Fibroblast of pulmonary artery (primary cell): Measurements from ENCODE around the gene APBB2.
A peak's percentile ranks its signal among the peaks of the same experiment; 100 is the strongest.
"Not testable (repeated sequence)": the region's sequence is repeated elsewhere in the genome, so short reads cannot be mapped to it uniquely, and the experiment has no call there.

Experiments used
- DNase-seq: peaks from one replicate; pipeline ENCODE4 v3.0.0-alpha.2; 2010; ENCODE audit warnings: low read depth
- H3K4me3 ChIP-seq: replicated peaks from 2 replicates; pipeline ENCODE4 v1.5.1; 2011; ENCODE audit warnings: low read depth, mild to moderate bottlenecking, control low read depth, low read length, moderate library complexity
- TF ChIP-seq, protein P1 (sequence below): IDR thresholded peaks from 2 replicates; pipeline ENCODE4 v1.5.1; 2011; ENCODE audit warnings: mild to moderate bottlenecking, control low read depth, low read length, inconsistent platforms; ENCODE audit errors: missing control alignments

APBB2 gene

DNA sequence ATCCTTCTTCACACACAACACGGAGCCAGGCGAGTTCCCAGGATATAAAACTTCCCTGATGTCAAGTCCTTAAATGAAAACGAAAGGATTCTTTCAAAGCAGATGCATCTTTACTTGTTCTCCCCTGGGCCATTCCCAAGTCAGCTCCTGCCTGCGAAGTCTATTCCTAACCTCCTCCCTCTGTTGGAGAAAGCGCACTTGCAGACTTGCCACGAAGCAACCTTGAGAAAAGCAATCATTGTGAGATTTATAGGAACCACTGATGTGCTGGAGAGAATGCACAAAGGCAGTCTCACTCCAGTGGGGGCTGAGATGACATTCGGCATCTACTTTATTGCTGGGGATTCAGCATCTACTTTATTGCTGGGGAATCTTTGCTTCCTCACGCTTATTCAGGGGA lies 308.9 kb downstream of the APBB2 start:
- no peak for DNase-seq
- TF ChIP-seq, protein P1, sequence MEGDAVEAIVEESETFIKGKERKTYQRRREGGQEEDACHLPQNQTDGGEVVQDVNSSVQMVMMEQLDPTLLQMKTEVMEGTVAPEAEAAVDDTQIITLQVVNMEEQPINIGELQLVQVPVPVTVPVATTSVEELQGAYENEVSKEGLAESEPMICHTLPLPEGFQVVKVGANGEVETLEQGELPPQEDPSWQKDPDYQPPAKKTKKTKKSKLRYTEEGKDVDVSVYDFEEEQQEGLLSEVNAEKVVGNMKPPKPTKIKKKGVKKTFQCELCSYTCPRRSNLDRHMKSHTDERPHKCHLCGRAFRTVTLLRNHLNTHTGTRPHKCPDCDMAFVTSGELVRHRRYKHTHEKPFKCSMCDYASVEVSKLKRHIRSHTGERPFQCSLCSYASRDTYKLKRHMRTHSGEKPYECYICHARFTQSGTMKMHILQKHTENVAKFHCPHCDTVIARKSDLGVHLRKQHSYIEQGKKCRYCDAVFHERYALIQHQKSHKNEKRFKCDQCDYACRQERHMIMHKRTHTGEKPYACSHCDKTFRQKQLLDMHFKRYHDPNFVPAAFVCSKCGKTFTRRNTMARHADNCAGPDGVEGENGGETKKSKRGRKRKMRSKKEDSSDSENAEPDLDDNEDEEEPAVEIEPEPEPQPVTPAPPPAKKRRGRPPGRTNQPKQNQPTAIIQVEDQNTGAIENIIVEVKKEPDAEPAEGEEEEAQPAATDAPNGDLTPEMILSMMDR, result no peak

DNA sequence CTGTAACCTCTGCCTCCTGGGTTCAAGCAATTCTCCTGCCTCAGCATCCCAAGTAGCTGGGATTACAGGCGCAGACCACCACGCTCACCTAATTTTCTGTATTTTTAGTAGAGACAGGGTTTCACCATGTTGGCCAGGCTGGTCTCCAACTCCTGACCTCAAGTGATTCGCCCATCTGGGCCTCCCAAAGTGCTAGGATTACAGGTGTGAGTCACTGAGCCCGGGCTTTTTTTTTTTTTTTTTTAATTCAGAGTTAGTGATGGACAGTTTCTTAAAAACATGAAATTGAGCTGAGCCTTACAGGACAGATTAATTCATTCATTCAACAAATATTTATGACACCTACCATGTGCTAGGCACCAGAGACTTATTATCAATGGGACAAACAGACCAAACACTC lies 313.8 kb downstream of the APBB2 start:
- not testable (repeated sequence) for H3K4me3 ChIP-seq, DNase-seq

More for the DNA sequence above, 308.9 kb downstream of the APBB2 start:
- no peak overlapping the region for H3K4me3 ChIP-seq

DNA sequence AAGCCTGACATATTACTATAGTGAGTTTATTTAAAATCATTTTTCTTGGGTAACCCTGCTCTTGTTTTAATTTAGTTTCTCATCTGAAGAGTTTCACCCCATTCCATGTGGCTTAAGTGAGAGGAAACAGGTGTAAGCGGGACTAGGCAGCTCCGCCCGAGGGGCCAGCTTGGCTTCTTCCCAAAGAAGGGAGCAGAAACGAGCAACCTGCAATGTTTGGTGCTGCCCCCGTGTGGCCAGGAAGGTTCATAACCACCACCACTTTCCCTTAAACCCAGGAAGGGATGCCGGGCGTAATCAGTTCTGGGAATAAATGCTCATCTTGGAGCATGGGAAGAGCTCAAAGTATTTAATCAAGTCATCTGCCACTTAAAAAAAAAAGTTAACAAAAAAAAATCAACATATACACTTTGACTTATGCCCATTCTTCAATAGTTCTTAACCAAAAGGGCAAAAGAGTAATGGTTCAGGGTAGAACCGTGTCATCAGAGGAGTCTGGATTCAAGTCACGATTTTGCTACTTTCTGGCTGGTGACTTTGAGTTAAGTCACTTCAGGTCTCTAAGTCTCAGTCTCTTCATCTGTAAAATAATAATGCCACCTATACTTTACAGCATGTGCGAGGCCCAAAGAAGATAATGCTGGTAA lies 316.7 kb downstream of the APBB2 start:
- H3K4me3 ChIP-seq, result no peak overlapping the region
- peak; percentile 64 for DNase-seq
- TF ChIP-seq, protein P1, result peak; percentile 77

DNA sequence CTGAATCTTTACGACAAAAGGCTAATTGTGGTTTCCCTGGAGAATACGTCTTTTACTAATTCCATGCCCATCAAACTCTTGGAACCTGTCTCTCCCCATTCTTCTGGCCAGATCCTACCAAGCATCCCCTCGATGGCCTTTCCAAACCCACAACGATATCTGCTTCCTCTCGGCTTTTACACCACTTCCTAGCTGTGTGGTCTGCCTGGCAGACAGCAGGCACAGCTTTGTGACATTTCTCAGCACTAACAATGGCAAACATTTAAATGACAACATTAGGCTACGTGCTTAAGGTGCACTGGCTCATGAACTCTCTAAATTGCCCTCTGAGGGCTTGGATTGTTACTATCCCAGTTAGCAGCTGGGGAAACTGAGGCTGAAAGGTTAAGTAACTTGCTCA lies 323.6 kb downstream of the APBB2 start:
- TF ChIP-seq, protein P1, result no peak
- DNase-seq, result no peak
- no peak overlapping the region for H3K4me3 ChIP-seq

DNA sequence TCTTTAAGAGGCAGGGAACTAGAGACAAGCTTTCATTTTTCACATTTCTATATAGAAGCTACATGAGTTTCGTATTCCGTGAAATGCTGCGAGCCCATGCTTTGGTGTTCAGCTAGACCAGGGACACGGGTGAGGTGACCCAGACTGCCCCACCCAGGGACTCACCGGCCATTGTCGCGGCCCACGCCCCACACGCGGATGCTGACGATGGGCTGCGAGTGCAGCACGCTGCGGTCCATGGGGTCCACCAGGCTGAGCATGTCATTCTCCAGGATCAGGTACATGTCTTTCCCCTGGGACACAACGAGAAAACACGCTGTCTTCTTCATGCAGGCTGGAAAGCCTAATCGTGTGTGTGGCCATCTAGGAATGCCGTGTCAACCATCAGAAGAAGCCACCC lies 324.1 kb downstream of the APBB2 start:
- no peak overlapping the region for H3K4me3 ChIP-seq
- DNase-seq, result no peak
- TF ChIP-seq, protein P1, result no peak

DNA sequence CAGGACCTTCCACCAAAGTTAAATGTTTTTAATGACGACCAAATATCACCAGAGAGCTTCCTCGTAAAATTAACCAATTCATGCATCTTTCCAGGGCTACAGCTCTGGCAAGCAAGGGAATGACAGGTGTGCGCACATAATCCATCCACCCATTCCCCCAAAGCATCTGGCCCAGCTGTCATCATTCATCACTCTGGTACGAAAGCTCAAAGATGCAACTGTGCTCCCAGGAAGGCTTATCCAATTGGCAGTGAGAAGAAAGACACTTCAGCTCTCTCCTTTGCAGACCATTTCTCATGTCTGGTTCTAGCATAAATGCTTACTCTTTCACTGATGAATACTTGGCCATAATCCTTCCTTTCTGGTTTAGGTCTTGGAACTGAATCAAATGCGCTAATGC lies 325.4 kb downstream of the APBB2 start:
- no peak for DNase-seq
- TF ChIP-seq, protein P1, result no peak
- H3K4me3 ChIP-seq, result no peak overlapping the region

DNA sequence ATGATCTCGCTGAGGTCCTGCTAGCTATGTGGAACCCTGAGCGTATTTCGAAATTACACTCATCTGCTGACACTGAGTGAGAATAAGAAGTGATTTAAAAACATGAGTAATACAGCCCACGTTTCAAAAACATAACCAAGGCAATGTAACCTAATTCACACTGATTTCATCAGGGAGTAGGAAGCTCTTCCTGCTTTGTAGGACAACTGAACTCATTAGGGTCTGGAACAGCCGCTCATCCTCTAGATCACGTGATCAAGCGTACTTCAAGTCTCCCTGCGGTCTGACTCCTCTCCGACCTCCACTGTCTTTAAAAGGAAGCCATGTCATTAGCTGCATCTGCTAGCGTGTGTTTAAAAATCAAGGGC lies 326.6 kb downstream of the APBB2 start:
- peak; percentile 59 for DNase-seq
- no peak overlapping the region for H3K4me3 ChIP-seq
- TF ChIP-seq, protein P1, result no peak
